Measurements from ENCODE around the gene KCNAB2. TPM values are rescaled to one million over a fixed set of nuclear protein-coding genes. Genes with fewer than 3 reads are reported as not detected.

KCNAB2 gene
- total RNA-seq, 1 donor from 2014 or later: 3.1 TPM

- Histone ChIP-seq H3K4me3 (ENCODE audit: insufficient read depth, low read depth, low read length) (no peak overlapping the region), H3K4me1 (ENCODE audit: insufficient read depth, low read length) (no peaks in the 10 kb centered on the region), H3K79me2 (ENCODE audit: insufficient read depth, low read length) (no peaks in the 10 kb centered on the region), H3K27me3 (ENCODE audit: insufficient read depth, low read length) (peaks cover 4% of the 10 kb centered on the region), H3K9me3 (ENCODE audit: insufficient read depth, low read depth, low read length) (no peaks in the 10 kb centered on the region), H3K4me2 (ENCODE audit: low read length) (no peak overlapping the region), H3K9ac (ENCODE audit: low read length) (no peak overlapping the region), H2AFZ (ENCODE audit: low read depth, low read length) (no peak overlapping the region), H3K36me3 (ENCODE audit: insufficient read depth, low read length) (no peaks in the 10 kb centered on the region), H4K20me1 (ENCODE audit: insufficient read depth, low read length) (no peaks in the 10 kb centered on the region), H3K27ac (ENCODE audit: low read depth, low read length) (no peak overlapping the region)
- Mint-ChIP-seq H3K4me1 (ENCODE audit: low read depth, unreplicated experiment) (no peaks in the 10 kb centered on the region), H3K4me3 (ENCODE audit: unreplicated experiment) (no peak overlapping the region), H3K27me3 (ENCODE audit: low read depth, unreplicated experiment) (peaks cover 47% of the 10 kb centered on the region), H3K36me3 (ENCODE audit: low read depth, unreplicated experiment) (no peaks in the 10 kb centered on the region), H3K27ac (ENCODE audit: unreplicated experiment) (no peak overlapping the region), H3K9me3 (ENCODE audit: unreplicated experiment) (peaks cover 3% of the 10 kb centered on the region)
- DNase-seq (ENCODE audit: low read depth): no peak
- TF ChIP-seq EZH2 (IDR thresholded peaks at IDR 0.05; ENCODE audit: insufficient read depth, low read length) (no peak), CTCF (IDR thresholded peaks at IDR 0.05; ENCODE audit: insufficient read depth, low read depth, low read length) (no peak)
- FAIRE-seq: no peak
These were observed 99.7 kb downstream of the KCNAB2 start for GRCh38 chr1:6145396-6145750.

GRCh38 chr1:6145864-6146410 lies 100.2 kb downstream of the KCNAB2 start:
- H3K4me1 Mint-ChIP-seq (ENCODE audit: low read depth, unreplicated experiment): no peaks in the 10 kb centered on the region
- Histone ChIP-seq H2AFZ (ENCODE audit: low read depth, low read length) (no peak overlapping the region), H3K4me2 (ENCODE audit: low read length) (no peak overlapping the region), H3K4me1 (ENCODE audit: insufficient read depth, low read length) (no peaks in the 10 kb centered on the region), H3K9ac (ENCODE audit: low read length) (no peak overlapping the region), H3K27ac (ENCODE audit: low read depth, low read length) (no peak overlapping the region), H3K4me3 (ENCODE audit: insufficient read depth, low read depth, low read length) (no peak overlapping the region), H3K27me3 (ENCODE audit: insufficient read depth, low read length) (peaks cover 4% of the 10 kb centered on the region), H4K20me1 (ENCODE audit: insufficient read depth, low read length) (no peaks in the 10 kb centered on the region), H3K9me3 (ENCODE audit: insufficient read depth, low read depth, low read length) (no peaks in the 10 kb centered on the region), H3K36me3 (ENCODE audit: insufficient read depth, low read length) (no peaks in the 10 kb centered on the region), H3K79me2 (ENCODE audit: insufficient read depth, low read length) (no peaks in the 10 kb centered on the region)
- FAIRE-seq (no peak), DNase-seq (ENCODE audit: low read depth) (no peak)
- H3K9me3 Mint-ChIP-seq (ENCODE audit: unreplicated experiment): peaks cover 3% of the 10 kb centered on the region
- no peaks in the 10 kb centered on the region for H3K36me3 Mint-ChIP-seq (ENCODE audit: low read depth, unreplicated experiment)
- H3K27ac Mint-ChIP-seq (ENCODE audit: unreplicated experiment): no peak overlapping the region
- TF ChIP-seq EZH2 (IDR thresholded peaks at IDR 0.05; ENCODE audit: insufficient read depth, low read length) (no peak), CTCF (IDR thresholded peaks at IDR 0.05; ENCODE audit: insufficient read depth, low read depth, low read length) (no peak)
- H3K4me3 Mint-ChIP-seq (ENCODE audit: unreplicated experiment): no peak overlapping the region
- H3K27me3 Mint-ChIP-seq (ENCODE audit: low read depth, unreplicated experiment): peaks cover 47% of the 10 kb centered on the region

GRCh38 chr1:6148497-6149241 lies 103.0 kb downstream of the KCNAB2 start:
- no peak overlapping the region for H3K27ac ChIP-seq (ENCODE audit: low read depth, low read length)
- peak overlapping the region; percentile 46 for H3K4me3 Mint-ChIP-seq (ENCODE audit: unreplicated experiment)
- no peaks in the 10 kb centered on the region for H3K4me1 ChIP-seq (ENCODE audit: insufficient read depth, low read length)
- no peaks in the 10 kb centered on the region for H3K36me3 ChIP-seq (ENCODE audit: insufficient read depth, low read length)
- FAIRE-seq (no peak), DNase-seq (ENCODE audit: low read depth) (no peak)
- H3K27me3 ChIP-seq (ENCODE audit: insufficient read depth, low read length): peaks cover 4% of the 10 kb centered on the region
- no peak overlapping the region for H3K4me3 ChIP-seq (ENCODE audit: insufficient read depth, low read depth, low read length)
- H4K20me1 ChIP-seq (ENCODE audit: insufficient read depth, low read length): no peaks in the 10 kb centered on the region
- H3K4me1 Mint-ChIP-seq (ENCODE audit: low read depth, unreplicated experiment): no peaks in the 10 kb centered on the region
- no peaks in the 10 kb centered on the region for H3K9me3 ChIP-seq (ENCODE audit: insufficient read depth, low read depth, low read length)
- H3K79me2 ChIP-seq (ENCODE audit: insufficient read depth, low read length): no peaks in the 10 kb centered on the region
- TF ChIP-seq CTCF (IDR thresholded peaks at IDR 0.05; ENCODE audit: insufficient read depth, low read depth, low read length): no peak
- TF ChIP-seq EZH2 (IDR thresholded peaks at IDR 0.05; ENCODE audit: insufficient read depth, low read length): no peak
- H3K36me3 Mint-ChIP-seq (ENCODE audit: low read depth, unreplicated experiment): peaks cover 3% of the 10 kb centered on the region
- H3K27ac Mint-ChIP-seq (ENCODE audit: unreplicated experiment): no peak overlapping the region
- H3K9ac ChIP-seq (ENCODE audit: low read length): no peak overlapping the region
- peaks cover 59% of the 10 kb centered on the region for H3K27me3 Mint-ChIP-seq (ENCODE audit: low read depth, unreplicated experiment)
- H3K4me2 ChIP-seq (ENCODE audit: low read length): peak overlapping the region; percentile 52
- H3K9me3 Mint-ChIP-seq (ENCODE audit: unreplicated experiment): peaks cover 3% of the 10 kb centered on the region
- peak overlapping the region; percentile 41 for H2AFZ ChIP-seq (ENCODE audit: low read depth, low read length)

Data from astrocyte (in vitro differentiated cells and primary cell).